Mesodermal cell (in vitro differentiated cells): ENCODE data around the gene GFI1B.
"Not testable (repeated sequence)": the region's sequence is repeated elsewhere in the genome, so short reads cannot be mapped to it uniquely, and the experiment has no call there.

Experiments
- H3K27ac ChIP-seq: 2 replicates; pipeline ENCODE4 v1.7.0; 2013; ENCODE audit warnings: mild to moderate bottlenecking, low read depth, low read length, moderate library complexity; ENCODE audit not compliant: severe bottlenecking
- H3K36me3 ChIP-seq: 2 replicates; pipeline ENCODE4 v1.7.1; 2013; ENCODE audit warnings: mild to moderate bottlenecking, low read length, moderate library complexity; ENCODE audit not compliant: control insufficient read depth, insufficient read depth
- H3K4me1 ChIP-seq: one replicate; pipeline ENCODE4 v1.7.1; 2013; ENCODE audit warnings: mild to moderate bottlenecking, low read length; ENCODE audit not compliant: insufficient read depth, control insufficient read depth, poor library complexity, severe bottlenecking
- H3K4me3 ChIP-seq: 2 replicates; pipeline ENCODE4 v1.7.0; 2013; ENCODE audit warnings: low read length, control low read depth, mild to moderate bottlenecking; ENCODE audit not compliant: insufficient read depth, poor library complexity, severe bottlenecking; ENCODE audit errors: extremely low read depth
- H3K9me3 ChIP-seq: 2 replicates; pipeline ENCODE4 v1.7.1; 2013; ENCODE audit warnings: mild to moderate bottlenecking, low read length, moderate library complexity; ENCODE audit not compliant: control insufficient read depth
- WGBS, 2 experiments: methylation state at CpG; one replicate each; pipeline ENCODE4 v1.1.5; 2013; ENCODE audit warnings: missing lambda C conversion rate in 2 of 2; ENCODE audit not compliant: insufficient coverage in 2 of 2; 5-methylcytosine and 5-hydroxymethylcytosine counted together

The GFI1B gene

GRCh38 chr9:132991351-132992300 is 13.1 kb downstream of the GFI1B start:
- Histone ChIP-seq H3K9me3 (no peaks in the 10 kb centered on the region), H3K36me3 (no peaks in the 10 kb centered on the region), H3K4me3 (no peak overlapping the region), H3K4me1 (peaks cover 19% of the 10 kb centered on the region), H3K27ac (no peak overlapping the region)
- 72 to 78% methylated on average over 14 to 16 of the region's 16 CpGs for WGBS, 2 experiments

GRCh38 chr9:132993511-132993939 is 15.0 kb downstream of the GFI1B start:
- Histone ChIP-seq H3K4me3 (no peak overlapping the region), H3K9me3 (no peaks in the 10 kb centered on the region), H3K4me1 (peaks cover 19% of the 10 kb centered on the region), H3K27ac (no peak overlapping the region), H3K36me3 (no peaks in the 10 kb centered on the region)
- 88 to 91% methylated on average over 14 of the region's 14 CpGs for WGBS, 2 experiments

GRCh38 chr9:132994410-132995120 is 16.1 kb downstream of the GFI1B start:
- Histone ChIP-seq H3K27ac (no peak overlapping the region), H3K9me3 (no peaks in the 10 kb centered on the region), H3K4me3 (no peak overlapping the region), H3K36me3 (no peaks in the 10 kb centered on the region), H3K4me1 (peaks cover 19% of the 10 kb centered on the region)
- WGBS, 2 experiments = 51 to 74% methylated on average over 7 to 11 of the region's 13 CpGs

GRCh38 chr9:132995121-132995420 is 16.6 kb downstream of the GFI1B start:
- no peak overlapping the region for H3K4me3 ChIP-seq
- H3K9me3 ChIP-seq = no peaks in the 10 kb centered on the region
- H3K36me3 ChIP-seq = no peaks in the 10 kb centered on the region
- H3K27ac ChIP-seq = no peak overlapping the region
- H3K4me1 ChIP-seq = peaks cover 19% of the 10 kb centered on the region
- 88 to 95% methylated on average over 6 of the region's 6 CpGs for WGBS, 2 experiments

GRCh38 chr9:132995879-132996278 is 17.4 kb downstream of the GFI1B start:
- H3K27ac ChIP-seq = no peak overlapping the region
- H3K36me3 ChIP-seq = no peaks in the 10 kb centered on the region
- WGBS, 2 experiments = 89 to 93% methylated on average over 3 to 5 of the region's 8 CpGs
- H3K9me3 ChIP-seq = no peaks in the 10 kb centered on the region
- peaks cover 19% of the 10 kb centered on the region for H3K4me1 ChIP-seq
- no peak overlapping the region for H3K4me3 ChIP-seq

- WGBS, 2 experiments = 75 to 78% methylated on average over 9 to 10 of the region's 13 CpGs
- Histone ChIP-seq H3K4me3 (no peak overlapping the region), H3K36me3 (no peaks in the 10 kb centered on the region), H3K27ac (no peak overlapping the region), H3K4me1 (peaks cover 19% of the 10 kb centered on the region), H3K9me3 (no peaks in the 10 kb centered on the region)
These were observed 18.0 kb downstream of the GFI1B start for GRCh38 chr9:132996526-132996925.

- Histone ChIP-seq H3K9me3 (no peaks in the 10 kb centered on the region), H3K4me1 (peaks cover 16% of the 10 kb centered on the region), H3K27ac (no peak overlapping the region), H3K36me3 (no peaks in the 10 kb centered on the region), H3K4me3 (no peak overlapping the region)
- 84 to 87% methylated on average over 4 of the region's 4 CpGs for WGBS, 2 experiments
These were observed 19.1 kb downstream of the GFI1B start for GRCh38 chr9:132997591-132997990.

- H3K4me1 ChIP-seq = peaks cover 16% of the 10 kb centered on the region
- not testable (repeated sequence) for H3K27ac ChIP-seq, H3K36me3 ChIP-seq, H3K9me3 ChIP-seq, H3K4me3 ChIP-seq
- WGBS, 2 experiments = 88 to 90% methylated on average over 2 of the region's 4 CpGs
These were observed 19.7 kb downstream of the GFI1B start for GRCh38 chr9:132998221-132998620.

- Histone ChIP-seq H3K27ac (no peak overlapping the region), H3K4me3 (no peak overlapping the region), H3K36me3 (no peaks in the 10 kb centered on the region), H3K9me3 (no peaks in the 10 kb centered on the region), H3K4me1 (peaks cover 14% of the 10 kb centered on the region)
- 88 to 90% methylated on average over 12 to 16 of the region's 18 CpGs for WGBS, 2 experiments
These were observed 20.5 kb downstream of the GFI1B start for GRCh38 chr9:132998831-132999635.

GRCh38 chr9:133002147-133003070 is 23.9 kb downstream of the GFI1B start:
- WGBS, 2 experiments = 72 to 75% methylated on average over 10 to 13 of the region's 13 CpGs
- H3K27ac ChIP-seq = no peak overlapping the region
- H3K9me3 ChIP-seq = no peaks in the 10 kb centered on the region
- H3K4me3 ChIP-seq = no peak overlapping the region
- no peaks in the 10 kb centered on the region for H3K36me3 ChIP-seq
- peaks cover 12% of the 10 kb centered on the region for H3K4me1 ChIP-seq
